ENCODE measurements around the gene MEST. TPM values are rescaled to one million over a fixed set of nuclear protein-coding genes. Genes with fewer than 3 reads are reported as not detected.
"Not testable (repeated sequence)": the region's sequence is repeated elsewhere in the genome, so short reads cannot be mapped to it uniquely, and the experiment has no call there.

Gene MEST
- total RNA-seq, 1 donor from 2014 or later = 572 TPM

DNA sequence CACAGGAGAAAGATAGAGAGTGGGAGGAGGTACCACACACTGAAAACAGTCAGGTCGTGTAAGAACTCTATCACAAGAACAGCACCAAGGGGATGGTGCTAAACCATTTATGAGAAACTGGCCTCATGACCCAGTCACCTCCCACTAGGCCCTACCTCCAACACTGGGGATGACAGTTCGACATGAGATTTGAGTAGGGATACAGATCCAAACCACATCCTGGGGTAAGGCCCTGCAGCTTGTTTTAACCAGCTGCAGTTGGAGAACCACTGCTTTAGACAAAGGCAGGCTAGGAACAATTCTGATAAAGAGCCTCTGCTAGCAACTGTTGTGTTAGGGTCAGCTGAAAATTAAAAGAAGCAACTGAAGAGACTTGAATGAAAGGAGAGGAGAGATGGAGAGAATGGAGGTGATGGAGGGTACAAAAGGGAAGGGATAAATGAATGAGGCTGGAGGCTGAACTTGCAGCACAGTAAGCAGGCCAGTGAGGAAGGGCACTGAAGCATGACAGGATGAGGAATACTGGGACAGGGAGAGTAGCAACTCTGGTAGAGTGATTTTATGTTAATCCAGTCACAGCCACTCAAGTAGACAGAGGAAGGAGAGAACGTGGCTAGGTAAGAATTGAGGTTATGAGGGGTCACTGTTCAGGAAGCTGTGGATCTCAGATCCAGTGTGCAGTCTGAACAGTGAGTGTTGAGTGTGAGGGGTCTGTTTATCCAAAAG, 23.6 kb downstream of the MEST start:
- Mint-ChIP-seq H3K4me3 (no peak overlapping the region), H3K4me1 (ENCODE audit: unreplicated experiment) (no peaks in the 10 kb centered on the region), H3K27me3 (no peaks in the 10 kb centered on the region), H3K27ac (no peak overlapping the region), H3K9me3 (no peaks in the 10 kb centered on the region), H3K36me3 (no peaks in the 10 kb centered on the region)
- TF ChIP-seq, protein P1, sequence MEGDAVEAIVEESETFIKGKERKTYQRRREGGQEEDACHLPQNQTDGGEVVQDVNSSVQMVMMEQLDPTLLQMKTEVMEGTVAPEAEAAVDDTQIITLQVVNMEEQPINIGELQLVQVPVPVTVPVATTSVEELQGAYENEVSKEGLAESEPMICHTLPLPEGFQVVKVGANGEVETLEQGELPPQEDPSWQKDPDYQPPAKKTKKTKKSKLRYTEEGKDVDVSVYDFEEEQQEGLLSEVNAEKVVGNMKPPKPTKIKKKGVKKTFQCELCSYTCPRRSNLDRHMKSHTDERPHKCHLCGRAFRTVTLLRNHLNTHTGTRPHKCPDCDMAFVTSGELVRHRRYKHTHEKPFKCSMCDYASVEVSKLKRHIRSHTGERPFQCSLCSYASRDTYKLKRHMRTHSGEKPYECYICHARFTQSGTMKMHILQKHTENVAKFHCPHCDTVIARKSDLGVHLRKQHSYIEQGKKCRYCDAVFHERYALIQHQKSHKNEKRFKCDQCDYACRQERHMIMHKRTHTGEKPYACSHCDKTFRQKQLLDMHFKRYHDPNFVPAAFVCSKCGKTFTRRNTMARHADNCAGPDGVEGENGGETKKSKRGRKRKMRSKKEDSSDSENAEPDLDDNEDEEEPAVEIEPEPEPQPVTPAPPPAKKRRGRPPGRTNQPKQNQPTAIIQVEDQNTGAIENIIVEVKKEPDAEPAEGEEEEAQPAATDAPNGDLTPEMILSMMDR (conservative IDR thresholded peaks at IDR 0.05) = no peak
- no peak for DNase-seq (ENCODE audit: extremely low spot score, unreplicated experiment)

DNA sequence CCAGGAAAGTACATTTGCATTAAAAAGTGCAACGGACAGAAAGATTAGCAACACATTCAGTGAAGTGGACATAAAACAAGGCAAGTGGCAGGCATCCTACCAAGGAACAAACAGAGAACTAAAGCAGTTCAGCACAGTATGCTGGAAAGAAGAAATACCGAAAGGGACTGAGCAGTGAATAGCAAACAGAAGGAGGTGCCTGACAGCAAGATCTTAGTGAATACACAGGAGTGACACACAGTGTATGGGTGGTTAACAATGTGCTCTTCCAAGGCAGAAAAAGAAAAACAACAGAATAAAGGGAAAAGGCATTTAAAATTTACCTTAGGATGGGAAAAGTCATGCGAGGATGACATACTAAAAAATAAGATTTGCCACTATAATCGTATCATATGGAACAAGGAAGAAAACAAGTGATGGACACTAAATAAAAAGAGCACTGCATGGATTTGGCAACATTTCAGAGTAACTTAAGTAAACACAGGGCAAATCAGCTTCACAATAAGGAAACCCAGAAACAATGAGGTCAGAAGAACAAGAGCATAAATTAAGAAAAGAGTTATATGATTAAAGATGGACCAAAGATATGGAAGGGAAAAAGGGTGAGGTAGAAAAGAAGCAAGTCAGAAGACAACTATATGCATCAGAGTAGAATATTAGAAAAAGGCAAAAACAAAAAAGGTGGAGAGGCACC, 29.5 kb downstream of the MEST start:
- DNase-seq (ENCODE audit: extremely low spot score, unreplicated experiment) = no peak
- Mint-ChIP-seq H3K27me3 (no peaks in the 10 kb centered on the region), H3K4me3 (no peak overlapping the region), H3K4me1 (ENCODE audit: unreplicated experiment) (no peaks in the 10 kb centered on the region), H3K36me3 (no peaks in the 10 kb centered on the region), H3K9me3 (no peaks in the 10 kb centered on the region), H3K27ac (no peak overlapping the region)
- TF ChIP-seq, protein P1 (conservative IDR thresholded peaks at IDR 0.05) = no peak

DNA sequence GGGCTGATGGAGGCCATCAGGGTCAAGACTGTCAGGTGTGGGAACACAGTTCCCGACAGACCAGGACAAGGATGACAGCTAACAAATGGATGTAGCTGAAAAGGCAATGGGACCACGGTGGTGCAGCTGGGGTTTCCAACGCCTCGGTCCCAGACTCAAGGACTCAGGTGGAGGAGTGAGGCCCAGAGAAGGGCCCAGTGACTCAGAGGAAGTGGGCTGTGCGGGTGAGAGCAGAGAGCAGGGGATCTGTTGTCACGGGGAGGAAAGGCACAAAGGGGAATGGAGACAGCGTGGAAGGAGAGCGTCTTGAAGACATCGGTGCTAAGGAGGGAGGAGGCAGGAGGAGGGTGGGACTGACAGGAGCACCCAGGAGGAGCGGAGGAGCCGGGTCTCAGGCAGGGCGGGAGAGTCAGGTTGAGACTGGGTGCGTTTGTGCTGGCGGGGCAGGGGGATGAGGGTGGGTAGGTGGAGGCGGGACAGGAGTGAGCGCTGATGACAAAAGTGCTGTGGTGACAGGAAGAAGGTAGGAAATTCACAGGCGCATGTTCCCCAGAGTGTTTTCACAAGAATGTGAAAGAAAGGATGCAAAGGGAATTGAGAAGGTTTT, 31.7 kb downstream of the MEST start:
- H3K9me3 Mint-ChIP-seq; H3K27me3 Mint-ChIP-seq; H3K36me3 Mint-ChIP-seq; H3K4me3 Mint-ChIP-seq; H3K4me1 Mint-ChIP-seq (ENCODE audit: unreplicated experiment); H3K27ac Mint-ChIP-seq; DNase-seq (ENCODE audit: extremely low spot score, unreplicated experiment): not testable (repeated sequence)

DNA sequence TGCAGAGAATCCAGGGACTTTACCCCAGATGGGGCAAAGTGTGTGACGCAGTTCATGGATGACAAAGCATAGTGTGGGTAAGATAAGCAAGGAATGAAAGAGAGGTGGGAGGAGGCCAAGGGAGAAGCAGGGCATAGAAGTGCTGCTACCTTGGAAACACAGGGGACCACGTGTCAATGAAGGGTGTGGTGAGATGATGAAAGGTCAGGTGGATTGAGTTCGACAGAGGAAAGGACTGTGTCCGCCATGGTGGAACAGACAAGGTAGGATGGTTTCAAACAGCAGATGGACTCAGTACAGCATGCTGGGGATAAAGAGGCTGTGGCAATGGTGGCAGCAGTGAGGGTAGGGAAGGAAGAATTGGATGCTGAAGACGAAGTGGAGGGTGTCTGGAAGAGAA, 32.7 kb downstream of the MEST start:
- Mint-ChIP-seq H3K36me3 (peaks cover 10% of the 10 kb centered on the region), H3K4me1 (ENCODE audit: unreplicated experiment) (no peaks in the 10 kb centered on the region), H3K9me3 (no peaks in the 10 kb centered on the region), H3K27ac (no peak overlapping the region), H3K27me3 (no peaks in the 10 kb centered on the region), H3K4me3 (no peak overlapping the region)
- TF ChIP-seq, protein P1 (conservative IDR thresholded peaks at IDR 0.05) = no peak
- no peak for DNase-seq (ENCODE audit: extremely low spot score, unreplicated experiment)

DNA sequence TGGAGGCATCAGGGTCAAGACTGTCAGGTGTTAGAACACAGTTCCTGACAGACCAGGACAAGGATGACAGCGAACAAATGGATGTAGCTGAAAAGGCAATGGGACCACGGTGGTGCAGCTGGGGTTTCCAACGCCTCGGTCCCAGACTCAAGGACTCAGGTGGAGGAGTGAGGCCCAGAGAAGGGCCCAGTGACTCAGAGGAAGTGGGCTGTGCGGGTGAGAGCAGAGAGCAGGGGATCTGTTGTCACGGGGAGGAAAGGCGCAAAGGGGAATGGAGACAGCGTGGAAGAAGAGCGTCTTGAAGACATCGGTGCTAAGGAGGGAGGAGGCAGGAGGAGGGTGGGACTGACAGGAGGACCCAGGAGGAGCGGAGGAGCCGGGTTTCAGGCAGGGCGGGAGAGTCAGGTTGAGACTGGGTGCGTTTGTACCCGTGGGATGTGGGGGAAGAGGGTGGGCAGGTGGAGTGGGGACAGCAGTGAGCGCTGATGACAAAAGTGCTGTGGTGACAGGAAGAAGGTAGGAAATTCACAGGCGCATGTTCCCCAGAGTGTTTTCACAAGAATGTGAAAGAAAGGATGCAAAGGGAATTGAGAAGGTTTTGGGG, 36.0 kb downstream of the MEST start:
- H3K4me3 Mint-ChIP-seq; H3K4me1 Mint-ChIP-seq (ENCODE audit: unreplicated experiment); H3K27ac Mint-ChIP-seq; DNase-seq (ENCODE audit: extremely low spot score, unreplicated experiment); H3K9me3 Mint-ChIP-seq; H3K27me3 Mint-ChIP-seq: not testable (repeated sequence)
- H3K36me3 Mint-ChIP-seq = peaks cover 19% of the 10 kb centered on the region

DNA sequence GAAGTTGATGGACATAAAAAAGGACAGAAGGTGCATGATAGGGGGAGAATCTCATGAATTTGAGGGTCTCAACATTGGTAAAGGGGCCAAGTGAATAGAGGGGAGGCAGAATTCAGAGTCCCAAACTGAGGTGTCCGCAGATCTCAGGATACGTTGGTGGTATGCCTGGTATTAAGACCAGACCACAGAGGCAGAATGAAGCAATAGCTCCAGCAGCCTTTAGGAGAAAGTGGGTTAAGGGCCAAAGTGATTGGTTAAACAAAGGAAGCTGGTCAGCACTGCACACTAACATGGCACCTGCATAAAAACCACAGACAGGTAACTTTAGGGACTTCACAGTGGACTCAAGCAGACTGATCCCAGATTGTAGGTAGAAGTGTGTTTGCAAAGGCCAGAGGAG, 37.5 kb downstream of the MEST start:
- H3K36me3 Mint-ChIP-seq = peaks cover 19% of the 10 kb centered on the region
- TF ChIP-seq, protein P1 (conservative IDR thresholded peaks at IDR 0.05) = no peak
- H3K27me3 Mint-ChIP-seq = no peaks in the 10 kb centered on the region
- H3K4me1 Mint-ChIP-seq (ENCODE audit: unreplicated experiment) = no peaks in the 10 kb centered on the region
- no peaks in the 10 kb centered on the region for H3K9me3 Mint-ChIP-seq
- peak overlapping the region; percentile 25 for H3K27ac Mint-ChIP-seq
- DNase-seq (ENCODE audit: extremely low spot score, unreplicated experiment) = no peak
- H3K4me3 Mint-ChIP-seq = no peak overlapping the region

DNA sequence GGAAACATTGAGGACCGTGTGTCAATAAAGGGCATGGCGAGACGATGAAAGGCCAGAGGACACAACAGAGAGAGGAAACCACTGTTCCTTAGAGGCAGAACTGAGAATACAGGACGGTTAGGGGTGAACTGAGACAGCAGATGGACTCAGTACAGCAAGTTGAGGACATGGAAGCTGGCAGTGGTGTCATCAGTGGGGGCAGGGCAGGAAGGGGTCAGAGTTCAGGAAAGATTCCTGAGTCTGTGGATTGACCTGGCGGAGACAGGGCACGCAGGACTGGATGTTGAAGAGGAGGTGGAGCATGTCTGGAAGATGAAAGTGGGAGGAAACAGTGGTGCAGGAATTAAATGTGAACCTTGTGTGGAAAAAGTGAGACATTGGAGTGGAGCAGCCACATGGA, 46.0 kb downstream of the MEST start:
- not testable (repeated sequence) for H3K36me3 Mint-ChIP-seq; H3K4me1 Mint-ChIP-seq (ENCODE audit: unreplicated experiment)

DNA sequence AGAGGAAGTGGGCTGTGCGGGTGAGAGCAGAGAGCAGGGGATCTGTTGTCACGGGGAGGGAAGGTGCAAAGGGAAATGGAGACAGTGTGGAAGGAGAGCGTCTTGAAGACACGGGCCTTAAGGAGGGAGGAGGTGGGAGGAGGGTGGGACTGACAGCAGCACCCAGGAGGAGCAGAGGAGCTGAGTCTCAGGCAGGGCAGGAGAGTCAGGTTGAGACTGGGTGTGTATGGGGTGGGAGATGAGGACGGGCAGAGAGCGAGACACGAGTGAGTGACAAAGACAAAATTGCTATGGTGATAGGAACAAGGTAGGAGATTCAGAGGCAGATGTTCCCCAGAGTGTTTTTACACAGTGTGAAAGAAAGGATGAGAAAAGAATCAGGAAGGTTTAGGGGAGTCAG, 49.4 kb downstream of the MEST start:
- not testable (repeated sequence) for H3K4me3 Mint-ChIP-seq; H3K9me3 Mint-ChIP-seq; DNase-seq (ENCODE audit: extremely low spot score, unreplicated experiment); H3K27me3 Mint-ChIP-seq; H3K4me1 Mint-ChIP-seq (ENCODE audit: unreplicated experiment); H3K27ac Mint-ChIP-seq
- H3K36me3 Mint-ChIP-seq = peaks cover 14% of the 10 kb centered on the region

More for the DNA sequence above, 46.0 kb downstream of the MEST start:
- not testable (repeated sequence) for H3K9me3 Mint-ChIP-seq; H3K27me3 Mint-ChIP-seq; H3K4me3 Mint-ChIP-seq; DNase-seq (ENCODE audit: extremely low spot score, unreplicated experiment); H3K27ac Mint-ChIP-seq

DNA sequence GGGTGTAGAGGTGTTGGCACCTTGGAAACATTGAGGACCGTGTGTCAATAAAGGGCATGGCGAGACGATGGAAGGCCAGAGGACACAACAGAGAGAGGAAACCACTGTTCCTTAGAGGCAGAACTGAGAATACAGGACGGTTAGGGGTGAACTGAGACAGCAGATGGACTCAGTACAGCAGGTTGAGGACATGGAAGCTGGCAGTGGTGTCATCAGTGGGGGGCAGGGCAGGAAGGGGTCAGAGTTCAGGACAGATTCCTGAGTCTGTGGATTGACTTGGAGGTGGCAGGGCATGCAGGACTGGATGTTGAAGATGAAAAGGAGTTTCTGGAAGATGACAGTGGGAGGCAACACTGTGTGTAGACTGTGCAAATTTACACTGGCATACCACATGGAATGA, 50.4 kb downstream of the MEST start:
- H3K27ac Mint-ChIP-seq; H3K4me1 Mint-ChIP-seq (ENCODE audit: unreplicated experiment); H3K27me3 Mint-ChIP-seq; H3K4me3 Mint-ChIP-seq; H3K9me3 Mint-ChIP-seq; DNase-seq (ENCODE audit: extremely low spot score, unreplicated experiment): not testable (repeated sequence)
- H3K36me3 Mint-ChIP-seq = peaks cover 19% of the 10 kb centered on the region
